HG03565 (cell line): ENCODE measurements around the gene STK11IP.
"Not testable (repeated sequence)": the region's sequence is repeated elsewhere in the genome, so short reads cannot be mapped to it uniquely, and the experiment has no call there.

ENCODE experiments used
- ATAC-seq: cut with Tn5 transposase; IDR thresholded peaks from one replicate; pipeline ENCODE4 v1.9.1; 2021; ENCODE audit warnings: mild to moderate bottlenecking, moderate library complexity; ENCODE audit not compliant: unreplicated experiment

STK11IP gene

GRCh38 chr2:219644801-219645480 is 47.3 kb downstream of the STK11IP start:
- no peak for ATAC-seq

GRCh38 chr2:219645631-219646527 is 48.2 kb downstream of the STK11IP start:
- ATAC-seq, result no peak

GRCh38 chr2:219648176-219648575 is 50.5 kb downstream of the STK11IP start:
- no peak for ATAC-seq

GRCh38 chr2:219648963-219649362 is 51.3 kb downstream of the STK11IP start:
- no peak for ATAC-seq

- ATAC-seq, result no peak
These were observed 53.0 kb downstream of the STK11IP start for GRCh38 chr2:219650426-219651248.

- not testable (repeated sequence) for ATAC-seq
These were observed 54.0 kb downstream of the STK11IP start for GRCh38 chr2:219651656-219652055.

GRCh38 chr2:219656526-219656925 is 58.9 kb downstream of the STK11IP start:
- no peak for ATAC-seq

- no peak for ATAC-seq
These were observed 60.7 kb downstream of the STK11IP start for GRCh38 chr2:219658196-219658846.

GRCh38 chr2:219658874-219659273 is 61.2 kb downstream of the STK11IP start:
- no peak for ATAC-seq

- ATAC-seq, result peak; percentile 98
These were observed 63.7 kb downstream of the STK11IP start for GRCh38 chr2:219661197-219661954.

- ATAC-seq, result no peak
These were observed 64.3 kb downstream of the STK11IP start for GRCh38 chr2:219661955-219662395.

GRCh38 chr2:219662566-219662965 is 64.9 kb downstream of the STK11IP start:
- no peak for ATAC-seq

- no peak for ATAC-seq
These were observed 65.6 kb downstream of the STK11IP start for GRCh38 chr2:219663116-219663762.

- no peak for ATAC-seq
These were observed 66.4 kb downstream of the STK11IP start for GRCh38 chr2:219664041-219664440.

GRCh38 chr2:219664944-219665343 is 67.3 kb downstream of the STK11IP start:
- ATAC-seq, result no peak

- ATAC-seq, result no peak
These were observed 68.3 kb downstream of the STK11IP start for GRCh38 chr2:219665926-219666325.
